Activated CD4-positive, alpha-beta T cell treated with anti-CD3 and anti-CD28 coated beads, Interleukin-2, amount 50 U/mL, for 4 hours (primary cell): Measurements from ENCODE around the gene CDH13.

Experiments
- DNase-seq, 2 experiments: peaks; one replicate each; pipeline ENCODE4 v3.0.0-alpha.2; 2020

Gene CDH13

GRCh38 chr16:82626791-82627261 is at the start of gene CDH13:
CDH13 (plus strand) TSS chr16:82626969.
- no peak for DNase-seq

- no peak for DNase-seq
Measured at GRCh38 chr16:82580298-82580890, 46.4 kb upstream of the CDH13 start.

DNA sequence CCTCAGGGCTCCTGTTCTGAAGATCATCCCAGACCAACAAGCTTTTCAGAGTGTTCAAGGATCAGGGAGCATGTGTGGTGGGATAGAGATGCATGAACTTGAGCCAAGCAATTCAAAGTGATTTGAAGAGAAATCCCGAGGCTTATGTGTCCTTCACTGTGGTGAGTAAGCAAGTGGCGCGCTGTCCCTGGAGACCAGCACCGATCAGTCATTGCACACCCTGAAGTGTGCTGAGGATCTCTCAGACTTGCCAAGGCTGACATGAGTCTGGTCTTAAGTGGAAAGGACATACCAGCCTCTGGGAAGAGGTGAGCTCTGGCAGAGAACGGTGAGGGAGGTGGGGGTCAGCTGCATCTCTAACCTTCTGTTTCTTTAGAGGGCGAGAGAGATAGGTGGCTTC is 43.8 kb upstream of the CDH13 start:
- no peak for DNase-seq

DNA sequence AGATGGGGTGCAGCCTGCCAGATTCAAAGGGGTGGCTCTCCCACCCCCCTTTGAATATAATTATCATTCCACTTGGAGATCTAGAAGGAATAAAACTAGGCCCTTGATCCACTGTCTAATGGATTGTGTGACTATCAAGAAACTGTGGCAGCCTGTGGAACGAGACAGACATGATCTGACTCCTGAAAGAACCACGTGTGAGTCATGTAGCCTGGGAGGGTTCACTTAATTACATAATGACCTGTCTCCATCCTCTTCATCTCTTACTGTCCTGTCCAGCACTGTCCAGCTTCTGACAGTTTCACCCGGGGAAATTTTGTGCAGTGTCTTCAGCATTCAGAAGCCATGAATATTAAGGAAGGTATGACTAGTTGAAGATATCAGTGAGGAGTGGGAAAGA is 43.3 kb upstream of the CDH13 start:
- no peak for DNase-seq

DNA sequence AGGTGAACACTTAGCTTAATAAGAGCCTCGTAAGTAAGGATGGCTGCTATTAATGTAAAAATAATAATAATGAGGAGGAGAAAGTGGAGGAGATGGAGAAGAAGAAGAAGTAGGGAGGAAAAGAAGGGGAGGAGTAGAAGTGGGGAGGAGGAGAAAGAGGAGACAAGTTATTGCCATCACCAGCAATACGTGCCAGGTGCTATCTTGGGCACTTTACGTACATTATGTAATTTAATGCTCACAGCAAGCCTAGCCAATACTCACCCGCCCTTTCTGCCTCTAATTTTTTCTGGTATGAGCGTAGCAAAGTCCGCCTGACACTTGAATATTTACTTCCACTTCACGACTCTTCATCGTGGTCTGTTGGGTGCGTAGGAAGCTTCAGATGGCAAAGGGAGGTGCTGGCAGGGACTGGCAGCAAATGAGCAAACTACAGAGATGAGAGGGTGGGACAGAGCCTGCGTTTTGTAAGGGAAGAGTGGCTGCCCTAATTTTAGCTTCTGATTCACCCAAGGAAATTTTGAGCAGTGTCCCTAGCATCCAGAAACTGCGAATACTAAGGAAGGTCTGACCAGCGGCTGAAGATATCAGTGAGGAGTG is 42.1 kb upstream of the CDH13 start:
- no peak for DNase-seq

DNA sequence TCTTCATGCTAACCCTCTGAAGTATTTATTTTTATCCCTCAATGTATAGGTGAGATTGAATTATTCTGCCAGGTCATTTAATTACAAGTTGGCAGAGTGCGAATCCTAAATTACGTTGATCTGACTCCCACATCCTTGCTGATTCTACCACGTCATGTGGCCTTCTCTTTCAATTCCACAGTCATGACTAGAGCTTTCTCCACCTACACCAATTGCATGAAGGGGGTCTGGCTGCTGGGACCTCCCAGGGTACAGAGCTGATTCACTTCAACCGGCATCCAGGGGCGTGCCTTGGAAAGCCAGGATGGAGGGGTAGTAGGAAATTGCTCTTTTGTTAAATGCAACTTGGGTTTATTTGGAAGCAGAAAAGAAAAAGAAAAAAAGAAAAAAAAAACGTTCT is 41.1 kb upstream of the CDH13 start:
- no peak for DNase-seq

DNA sequence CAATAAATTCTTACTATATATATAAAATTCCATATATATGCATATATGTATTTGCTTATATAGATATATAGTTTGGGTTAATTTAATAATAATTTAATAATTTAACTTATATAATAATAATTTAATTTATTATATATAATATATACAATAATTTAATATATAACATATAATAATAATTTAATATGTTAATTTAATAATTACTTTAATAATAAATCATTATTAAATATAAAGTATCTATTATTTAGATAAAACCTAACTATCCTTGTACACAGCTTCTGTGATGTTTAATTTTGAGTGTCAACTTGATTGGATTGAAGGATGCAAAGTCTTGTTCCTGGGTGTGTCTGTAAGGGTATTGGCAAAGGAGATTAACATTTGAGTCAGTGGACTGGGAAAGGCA is 40.6 kb upstream of the CDH13 start:
- DNase-seq, result no peak

DNA sequence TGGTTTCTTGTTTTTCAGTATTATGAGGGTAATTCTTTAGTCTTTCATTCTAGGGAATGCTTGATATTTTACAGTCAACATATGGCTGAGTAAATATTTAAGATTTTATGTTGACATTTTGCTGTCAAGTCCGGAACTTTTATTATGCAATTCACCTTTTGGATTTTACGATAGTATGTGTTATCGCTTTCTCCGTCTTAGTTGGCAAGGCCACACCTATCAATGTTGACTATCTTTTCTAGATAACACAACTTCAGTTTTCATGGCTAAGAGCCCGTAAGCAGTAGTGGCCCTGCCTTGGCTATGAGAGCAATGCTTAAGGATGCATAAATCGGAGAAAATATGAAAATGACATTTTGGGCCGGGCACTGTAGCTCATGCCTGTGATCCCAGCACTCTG is 39.5 kb upstream of the CDH13 start:
- no peak for DNase-seq

DNA sequence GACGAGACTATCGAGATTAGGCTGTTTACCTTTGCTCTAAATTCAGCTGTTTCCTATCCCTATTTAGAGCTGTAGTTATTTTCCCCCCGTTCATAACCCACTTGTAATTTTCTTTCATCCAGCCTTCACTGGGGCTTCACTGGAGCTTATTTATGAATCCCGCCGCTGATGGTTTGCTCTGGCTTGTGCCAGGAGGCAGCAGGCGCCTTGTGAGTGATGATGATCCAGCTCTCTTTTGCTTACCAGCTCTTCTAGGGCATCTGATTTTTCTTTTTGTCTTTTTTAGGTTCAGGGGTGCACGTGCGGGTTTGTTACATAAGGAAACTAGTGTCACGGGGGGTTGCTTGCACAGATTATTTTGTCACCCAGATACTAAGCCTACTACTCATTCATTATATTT is 37.4 kb upstream of the CDH13 start:
- DNase-seq, result no peak

DNA sequence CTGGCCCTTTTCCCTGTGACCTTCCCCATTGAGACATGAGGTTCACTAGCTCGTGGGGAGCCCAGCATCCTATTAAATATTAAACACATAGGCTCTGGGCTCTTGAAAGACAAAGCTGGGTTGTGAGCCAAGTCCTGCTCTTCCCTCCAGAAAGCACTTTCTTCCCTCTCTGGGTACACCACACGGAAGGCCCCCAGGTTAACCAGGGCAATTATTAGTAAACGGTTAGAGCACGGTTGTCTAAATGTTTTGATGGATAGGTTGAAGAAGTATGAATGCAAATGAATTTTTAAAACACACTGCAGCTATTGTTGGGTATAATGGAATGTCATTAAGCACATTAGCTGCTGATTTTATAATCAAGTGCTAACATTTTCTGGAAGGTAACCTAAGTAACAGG is 32.7 kb upstream of the CDH13 start:
- no peak for DNase-seq

DNA sequence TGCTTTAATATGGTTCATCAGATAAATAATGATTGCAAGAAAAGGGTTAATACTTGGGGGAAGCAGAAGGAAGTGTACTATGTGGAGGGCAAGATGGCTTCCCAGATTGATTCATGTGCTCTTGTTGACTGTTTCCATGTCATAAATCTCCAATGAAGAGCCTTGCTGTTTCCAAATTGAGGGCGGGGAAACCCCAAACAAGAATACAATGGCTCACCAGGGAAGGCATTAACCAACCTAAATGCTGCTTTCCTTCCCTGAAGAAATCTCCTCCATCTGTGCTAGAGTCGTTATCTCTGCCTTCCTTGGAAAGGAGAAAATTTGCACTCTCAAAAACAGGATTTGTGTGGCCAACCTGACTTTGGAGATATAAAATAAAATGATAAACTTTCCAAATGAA is 28.0 kb upstream of the CDH13 start:
- DNase-seq, result no peak

DNA sequence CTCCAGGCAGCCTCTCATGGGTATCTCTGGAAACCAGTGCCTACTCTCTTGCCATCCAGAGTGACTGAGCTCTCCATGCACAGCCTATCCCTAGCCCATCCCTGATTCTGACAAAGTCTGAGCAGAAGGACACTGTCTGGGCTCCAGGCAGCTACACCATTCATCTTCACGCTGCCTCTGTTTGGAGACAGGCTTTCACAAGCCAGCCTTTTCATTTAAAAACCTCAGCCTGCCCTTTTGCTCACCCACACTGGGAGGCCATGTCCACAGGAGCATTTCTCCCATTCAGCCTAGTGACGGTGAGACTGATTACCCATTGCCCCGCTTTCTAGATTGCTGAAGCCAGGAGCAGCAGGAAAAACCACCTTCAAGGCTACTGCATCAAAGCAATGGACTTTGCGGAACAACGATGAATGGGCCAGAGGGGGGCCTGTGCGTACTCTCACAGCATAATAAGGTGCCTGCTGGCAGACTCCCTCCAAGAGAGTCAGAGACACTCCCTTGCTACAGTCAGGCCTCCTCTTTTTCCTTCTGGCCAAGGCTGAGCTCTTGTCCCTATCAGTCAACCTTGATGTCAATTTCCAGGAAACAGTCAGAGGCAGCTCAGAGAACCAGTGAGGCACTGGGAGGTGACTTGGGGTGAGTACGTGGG is 24.7 kb upstream of the CDH13 start:
- no peak for DNase-seq

- no peak for DNase-seq
Measured at GRCh38 chr16:82603784-82604411, 22.9 kb upstream of the CDH13 start.

GRCh38 chr16:82605076-82605475 is 21.7 kb upstream of the CDH13 start:
- no peak for DNase-seq

DNA sequence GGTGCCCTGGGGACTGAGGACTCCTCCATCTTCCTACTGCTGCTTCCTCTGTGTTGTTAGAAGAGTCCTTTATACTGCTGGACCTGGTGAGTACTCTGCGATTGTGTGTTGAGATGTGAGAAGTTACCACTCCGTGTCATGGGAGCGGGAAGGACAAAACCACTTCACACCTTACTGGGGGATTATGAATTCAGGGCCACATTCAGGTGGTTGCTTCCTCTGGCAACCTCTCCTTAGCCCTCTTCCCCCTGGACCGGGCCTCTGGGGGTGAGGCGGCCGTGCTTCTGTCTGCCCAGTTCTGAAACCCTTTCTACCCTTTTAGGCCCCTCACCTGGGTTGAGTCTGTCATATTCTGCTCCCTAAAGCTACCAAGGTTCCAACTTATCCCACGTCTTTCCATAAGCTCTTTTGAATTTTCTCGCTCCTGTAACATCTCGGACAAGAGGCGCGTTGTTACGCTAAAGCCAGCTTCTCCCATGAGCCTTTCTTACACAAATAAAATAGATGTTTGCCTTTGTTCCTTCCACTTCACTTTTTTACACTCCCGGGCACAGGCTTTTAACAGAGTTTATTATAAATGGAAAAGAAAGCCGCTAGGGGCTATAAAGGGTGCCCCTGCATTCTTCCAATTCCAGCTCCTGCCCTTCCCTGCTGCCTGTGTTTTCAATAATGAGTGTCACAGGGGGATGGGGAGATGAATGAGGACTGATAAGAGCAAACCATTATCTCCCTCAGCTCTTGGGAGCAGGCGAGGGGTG is 20.7 kb upstream of the CDH13 start:
- DNase-seq, result no peak

GRCh38 chr16:82609140-82609539 is 17.6 kb upstream of the CDH13 start:
- no peak for DNase-seq

DNA sequence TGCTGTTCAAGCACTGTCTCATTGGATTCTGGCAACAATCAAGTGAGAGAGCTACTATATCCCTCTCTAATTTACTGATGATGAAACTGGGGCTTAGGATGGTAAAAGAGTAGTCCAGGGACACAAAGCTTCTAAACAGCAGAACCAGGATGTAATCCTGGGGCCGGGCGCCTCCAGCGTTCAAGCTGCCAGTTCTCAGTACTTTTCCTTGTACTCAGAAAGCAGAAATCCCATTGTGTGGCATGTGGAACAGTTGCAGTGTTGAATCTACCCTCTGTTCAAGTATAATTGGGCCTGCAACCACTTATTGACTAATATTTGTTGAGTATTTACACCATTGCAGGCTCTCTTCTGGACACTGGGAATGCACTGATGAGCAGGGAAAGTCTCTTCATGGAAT is 14.5 kb upstream of the CDH13 start:
- no peak for DNase-seq

DNA sequence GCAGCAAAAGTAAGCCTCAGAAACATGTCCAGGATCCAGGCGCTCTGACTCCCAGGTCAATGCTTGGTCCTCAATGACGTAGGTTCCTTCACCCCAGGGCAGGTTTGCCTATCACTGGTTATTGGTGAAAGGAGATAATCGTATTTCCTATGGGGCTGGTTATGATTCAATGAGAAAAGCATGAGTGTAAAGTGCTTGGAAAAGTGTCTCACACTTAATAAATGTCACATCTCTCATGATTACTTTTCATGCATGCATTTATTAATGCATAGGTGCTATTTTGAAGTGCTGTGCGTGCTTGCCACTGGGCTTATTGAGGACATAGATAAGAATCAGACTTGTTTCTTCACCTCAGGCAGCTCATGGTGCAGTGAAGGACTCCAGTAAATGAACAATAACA is 10.4 kb upstream of the CDH13 start:
- DNase-seq, result no peak

GRCh38 chr16:82621781-82622180 is 5.0 kb upstream of the CDH13 start:
- no peak for DNase-seq

DNA sequence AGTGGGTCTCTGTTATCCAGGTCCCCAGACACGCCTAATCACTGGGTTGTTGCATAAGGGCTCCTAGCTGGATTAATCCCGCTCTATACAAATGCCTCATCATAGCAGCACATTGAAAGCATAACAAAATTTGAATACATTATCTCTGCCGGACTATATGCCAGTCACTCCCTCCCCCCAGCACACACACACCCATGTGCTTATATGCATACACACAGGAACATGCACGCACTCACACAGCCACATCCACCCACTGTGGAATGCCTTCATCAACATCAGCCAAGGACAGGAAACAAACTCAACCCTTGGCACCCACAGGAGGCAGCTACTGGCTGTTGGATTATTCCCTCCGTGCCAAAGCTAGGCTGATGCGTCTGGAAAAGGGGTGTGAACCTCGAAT is 3.5 kb upstream of the CDH13 start:
- no peak for DNase-seq

DNA sequence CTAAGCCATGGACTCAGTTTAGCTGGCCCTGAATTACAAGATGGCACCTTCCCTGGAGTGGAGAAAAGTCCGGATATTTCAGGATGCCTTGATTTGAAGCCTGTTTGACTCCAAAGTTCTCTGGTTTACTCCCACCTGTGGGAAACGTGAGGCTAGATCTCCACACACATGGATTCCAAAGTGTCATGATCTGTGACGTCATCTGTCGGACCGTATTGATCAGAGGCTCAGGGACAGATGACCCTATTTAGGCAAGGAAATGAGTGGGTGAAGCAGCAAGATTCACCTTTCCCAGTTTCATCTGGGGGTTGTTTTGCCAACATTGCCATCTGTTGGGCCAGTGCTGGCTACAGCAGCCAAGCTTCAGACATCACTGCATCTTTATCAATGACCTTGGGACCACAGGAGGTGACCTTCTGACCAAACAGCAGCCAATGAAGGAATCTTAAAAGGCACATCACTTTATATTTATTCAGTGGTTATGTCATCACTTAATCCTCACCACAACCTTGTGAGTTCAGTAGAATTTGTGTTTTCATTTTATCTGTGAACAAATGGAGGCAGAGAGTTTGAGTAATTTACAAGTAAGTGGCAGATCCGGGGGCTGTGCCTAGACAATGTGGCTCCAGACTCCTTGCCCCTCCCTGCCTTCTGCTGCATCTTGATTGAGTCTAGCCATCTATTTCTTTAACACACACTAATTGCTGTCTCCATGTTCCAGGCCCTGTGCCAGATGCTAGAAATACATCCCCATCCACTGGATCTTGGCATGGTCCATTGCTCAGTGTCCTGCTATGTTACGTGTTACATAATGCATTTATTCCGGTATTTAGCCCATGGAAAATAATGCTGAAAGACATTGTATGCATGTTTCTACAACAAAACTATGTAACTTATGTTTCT is 1.5 kb upstream of the CDH13 start:
- no peak for DNase-seq

DNA sequence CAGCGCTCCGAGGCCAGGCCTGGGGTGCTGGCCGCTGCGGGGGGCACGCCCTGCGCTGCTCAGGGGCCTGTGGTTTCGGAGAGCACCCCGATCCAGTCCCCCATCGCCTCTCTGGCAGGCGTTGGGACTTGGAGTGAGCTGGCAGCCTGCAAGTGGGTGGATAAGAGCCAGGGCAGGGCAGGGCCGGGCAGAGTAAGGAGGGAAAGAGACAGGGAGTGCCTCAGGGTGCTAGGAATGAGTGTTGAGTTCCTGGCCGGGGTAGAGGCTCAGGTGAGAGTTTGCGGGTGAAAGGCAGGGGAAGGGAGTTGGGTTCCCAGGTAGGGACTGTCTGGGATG is 1.3 kb downstream of the CDH13 start:
- no peak for DNase-seq

- DNase-seq, result no peak
Measured at GRCh38 chr16:82628711-82629110, 1.9 kb downstream of the CDH13 start.
